Activated naive CD4-positive, alpha-beta T cell treated with anti-CD3 and anti-CD28 coated beads, Interleukin-2, amount 50 U/mL, for 24 hours (primary cell): ENCODE data around the gene ERN1.
"Not testable (repeated sequence)": the region's sequence is repeated elsewhere in the genome, so short reads cannot be mapped to it uniquely, and the experiment has no call there.

Experiments
- H3K27ac Mint-ChIP-seq: one replicate; pipeline ENCODE4 v1.8.0; 2021; ENCODE audit warnings: mild to moderate bottlenecking, mixed read lengths
- H3K27me3 Mint-ChIP-seq: one replicate; pipeline ENCODE4 v1.8.0; 2021; ENCODE audit warnings: mixed read lengths
- H3K36me3 Mint-ChIP-seq: one replicate; pipeline ENCODE4 v1.8.0; 2021; ENCODE audit warnings: mixed read lengths
- H3K4me1 Mint-ChIP-seq: one replicate; pipeline ENCODE4 v1.8.0; 2021; ENCODE audit warnings: mixed read lengths
- H3K4me3 Mint-ChIP-seq: one replicate; pipeline ENCODE4 v1.8.0; 2021; ENCODE audit warnings: mild to moderate bottlenecking, mixed read lengths
- H3K9me3 Mint-ChIP-seq: one replicate; pipeline ENCODE4 v1.8.0; 2021; ENCODE audit warnings: mixed read lengths

ERN1 gene

DNA sequence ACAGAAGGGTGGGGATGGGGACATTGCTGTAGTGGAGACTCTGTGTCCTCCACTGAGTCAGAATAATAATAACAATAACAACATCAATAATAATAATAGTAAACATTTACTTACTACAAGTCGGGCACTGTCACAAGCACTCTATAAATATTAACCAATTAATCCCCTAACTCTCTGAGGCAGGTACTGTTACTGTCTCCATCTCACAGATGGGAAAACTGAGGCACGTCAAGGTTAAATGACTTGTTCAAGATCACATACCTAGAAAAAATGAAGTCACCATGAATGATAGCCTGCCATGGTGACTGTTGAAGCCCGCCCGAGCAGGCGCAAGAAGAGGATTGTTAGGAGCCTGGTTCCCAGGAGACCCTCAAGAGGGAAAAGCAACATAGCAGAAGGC, 121.6 kb downstream of the ERN1 start:
- Mint-ChIP-seq H3K27ac (no peak overlapping the region), H3K4me1 (peaks cover 72% of the 10 kb centered on the region)

GRCh38 chr17:64007838-64008282, 122.1 kb downstream of the ERN1 start:
- peaks cover 67% of the 10 kb centered on the region for H3K4me1 Mint-ChIP-seq
- H3K27ac Mint-ChIP-seq = peak overlapping the region; percentile 35
- no peak overlapping the region for H3K4me3 Mint-ChIP-seq
- no peaks in the 10 kb centered on the region for H3K27me3 Mint-ChIP-seq
- H3K36me3 Mint-ChIP-seq = peaks cover 19% of the 10 kb centered on the region
- no peaks in the 10 kb centered on the region for H3K9me3 Mint-ChIP-seq

More for the DNA sequence above, 121.6 kb downstream of the ERN1 start:
- Mint-ChIP-seq H3K4me3 (no peak overlapping the region), H3K9me3 (no peaks in the 10 kb centered on the region), H3K36me3 (peaks cover 19% of the 10 kb centered on the region), H3K27me3 (no peaks in the 10 kb centered on the region)

GRCh38 chr17:64007089-64007837, 122.7 kb downstream of the ERN1 start:
- not testable (repeated sequence) for H3K9me3 Mint-ChIP-seq, H3K27me3 Mint-ChIP-seq, H3K4me3 Mint-ChIP-seq
- peak overlapping the region; percentile 81 for H3K27ac Mint-ChIP-seq
- H3K36me3 Mint-ChIP-seq = peaks cover 19% of the 10 kb centered on the region
- peaks cover 61% of the 10 kb centered on the region for H3K4me1 Mint-ChIP-seq

DNA sequence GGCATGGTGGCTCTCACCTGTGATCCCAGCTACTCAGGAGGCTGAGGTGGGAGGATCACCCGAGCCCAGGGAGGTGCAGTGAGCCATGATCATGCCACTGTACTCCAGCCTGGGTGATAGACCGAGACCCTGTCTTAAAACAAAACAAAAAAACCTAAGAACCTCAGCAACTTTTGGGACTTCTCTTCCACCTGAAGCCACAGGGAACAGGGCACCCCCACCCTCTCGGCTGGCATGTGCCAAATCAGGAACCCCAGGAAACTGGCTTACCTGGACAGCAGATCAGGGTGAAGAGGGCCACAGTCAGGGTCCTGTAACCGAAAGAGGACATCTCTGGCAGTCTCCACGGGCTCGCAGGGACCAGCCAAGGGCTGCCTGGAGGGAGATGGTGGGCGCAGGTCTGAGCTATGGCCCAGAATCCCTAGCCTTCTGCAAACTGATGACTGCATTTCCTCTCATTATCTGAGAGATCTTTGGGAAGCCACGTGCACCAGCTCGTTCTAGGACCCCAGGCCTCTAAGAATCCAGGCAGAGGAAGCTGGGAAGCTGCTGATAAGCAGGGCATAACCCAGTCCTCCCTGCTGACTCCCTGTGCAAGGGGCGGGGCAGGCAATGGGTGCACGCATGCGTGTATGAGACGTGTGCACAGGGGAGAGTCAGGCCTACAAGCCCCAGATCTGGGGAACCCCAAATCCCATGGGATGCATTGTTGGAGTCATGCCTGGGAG, 123.4 kb downstream of the ERN1 start:
- Mint-ChIP-seq H3K36me3 (peaks cover 14% of the 10 kb centered on the region), H3K27me3 (no peaks in the 10 kb centered on the region), H3K4me3 (no peak overlapping the region), H3K27ac (no peak overlapping the region), H3K9me3 (no peaks in the 10 kb centered on the region), H3K4me1 (peaks cover 55% of the 10 kb centered on the region)

DNA sequence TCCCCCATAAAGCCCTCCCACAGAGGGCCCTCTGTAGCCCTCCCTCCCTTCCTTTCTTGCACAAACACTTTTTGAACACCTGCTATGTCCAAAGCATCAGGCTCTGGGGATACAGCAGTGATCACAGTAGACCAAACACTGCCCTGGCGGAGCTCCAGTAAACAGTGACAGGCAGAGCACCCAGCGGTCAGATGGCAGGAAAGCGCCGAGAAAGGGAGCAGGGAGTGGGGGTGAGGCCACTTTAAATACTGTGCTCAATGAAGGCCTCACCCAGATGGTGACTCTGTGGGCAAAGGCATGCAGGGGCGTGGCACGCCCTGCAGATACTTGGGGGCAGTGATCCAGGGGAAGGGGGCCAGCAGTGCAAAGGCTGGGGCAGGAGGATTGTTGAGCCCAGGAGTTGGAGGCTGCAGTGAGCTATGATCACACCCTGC, 124.2 kb downstream of the ERN1 start:
- H3K4me1 Mint-ChIP-seq = peaks cover 48% of the 10 kb centered on the region

DNA sequence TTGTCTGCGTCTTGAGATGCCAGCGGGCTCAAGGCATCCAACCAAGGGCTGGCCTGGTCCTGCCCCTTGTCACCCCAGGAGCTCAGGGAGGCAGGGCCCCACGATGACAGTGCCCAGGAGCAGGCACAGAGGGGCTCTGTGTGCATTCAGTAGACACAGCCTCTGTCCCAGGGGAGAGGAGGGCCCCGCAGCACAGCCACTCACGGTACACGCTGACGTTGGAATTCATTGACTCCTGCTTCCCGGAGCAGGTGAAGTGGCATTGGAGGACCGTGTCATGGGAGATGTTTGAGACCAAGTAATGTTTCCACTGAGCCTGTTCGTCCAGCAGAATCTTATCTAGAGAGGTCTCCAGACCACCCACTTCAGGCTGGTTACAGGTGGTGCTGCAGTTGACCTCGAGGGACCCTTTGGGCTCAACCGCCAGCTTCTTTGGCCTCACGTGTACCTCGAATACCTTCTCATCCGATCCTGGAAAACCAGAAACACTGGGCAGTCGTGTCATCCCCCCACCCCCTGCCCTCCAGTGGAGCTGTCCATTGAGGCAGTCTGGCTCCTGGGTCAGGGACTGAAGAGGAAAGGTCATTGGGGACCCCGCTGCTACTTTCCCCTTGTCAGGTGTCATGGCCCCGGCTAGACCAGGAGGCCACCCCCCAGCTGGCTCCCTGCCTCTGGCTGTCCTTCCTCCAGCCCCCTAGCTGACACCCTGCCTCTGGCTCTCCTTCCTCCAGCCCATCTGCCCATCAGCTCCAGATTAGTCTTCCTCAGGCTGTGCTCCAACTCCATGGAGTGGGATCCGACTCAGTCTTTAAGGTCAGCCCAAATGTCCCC, 124.8 kb downstream of the ERN1 start:
- H3K36me3 Mint-ChIP-seq = peaks cover 7% of the 10 kb centered on the region
- H3K9me3 Mint-ChIP-seq = no peaks in the 10 kb centered on the region
- H3K4me3 Mint-ChIP-seq = no peak overlapping the region
- H3K27ac Mint-ChIP-seq = peak overlapping the region; percentile 70
- no peaks in the 10 kb centered on the region for H3K27me3 Mint-ChIP-seq
- H3K4me1 Mint-ChIP-seq = peaks cover 41% of the 10 kb centered on the region

More for the DNA sequence above, 124.2 kb downstream of the ERN1 start:
- Mint-ChIP-seq H3K4me3 (no peak overlapping the region), H3K9me3 (no peaks in the 10 kb centered on the region), H3K27me3 (no peaks in the 10 kb centered on the region), H3K36me3 (peaks cover 9% of the 10 kb centered on the region), H3K27ac (peak overlapping the region; percentile 70)

DNA sequence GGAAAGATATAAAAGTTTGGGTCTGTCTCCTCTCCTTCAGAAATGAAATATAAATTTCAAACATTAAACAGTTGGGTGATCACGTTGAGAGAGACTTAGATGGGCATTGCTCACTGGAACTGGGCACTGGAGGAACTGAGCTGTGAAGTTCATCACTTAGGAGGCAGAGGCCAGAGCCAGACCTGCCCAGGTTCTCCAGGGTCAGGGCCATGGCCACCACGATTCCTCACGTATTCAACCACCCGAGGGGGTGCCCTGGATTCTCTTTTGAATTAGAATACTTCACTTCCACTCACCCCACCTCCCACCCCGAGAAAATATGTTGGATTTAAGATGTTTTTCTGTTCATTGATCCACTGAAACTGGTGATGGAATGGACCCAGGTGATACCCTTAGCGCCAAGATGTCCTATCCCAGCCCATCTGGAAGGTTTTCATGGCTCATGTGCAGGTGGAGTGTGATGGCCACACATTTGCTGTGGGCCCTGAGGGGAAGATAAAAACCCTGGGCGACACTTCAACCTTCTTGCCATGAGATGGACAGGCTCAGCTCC, 125.7 kb downstream of the ERN1 start:
- H3K9me3 Mint-ChIP-seq = no peaks in the 10 kb centered on the region
- H3K36me3 Mint-ChIP-seq = peaks cover 5% of the 10 kb centered on the region
- no peak overlapping the region for H3K27ac Mint-ChIP-seq
- H3K4me1 Mint-ChIP-seq = peaks cover 39% of the 10 kb centered on the region
- H3K4me3 Mint-ChIP-seq = no peak overlapping the region
- H3K27me3 Mint-ChIP-seq = no peaks in the 10 kb centered on the region

DNA sequence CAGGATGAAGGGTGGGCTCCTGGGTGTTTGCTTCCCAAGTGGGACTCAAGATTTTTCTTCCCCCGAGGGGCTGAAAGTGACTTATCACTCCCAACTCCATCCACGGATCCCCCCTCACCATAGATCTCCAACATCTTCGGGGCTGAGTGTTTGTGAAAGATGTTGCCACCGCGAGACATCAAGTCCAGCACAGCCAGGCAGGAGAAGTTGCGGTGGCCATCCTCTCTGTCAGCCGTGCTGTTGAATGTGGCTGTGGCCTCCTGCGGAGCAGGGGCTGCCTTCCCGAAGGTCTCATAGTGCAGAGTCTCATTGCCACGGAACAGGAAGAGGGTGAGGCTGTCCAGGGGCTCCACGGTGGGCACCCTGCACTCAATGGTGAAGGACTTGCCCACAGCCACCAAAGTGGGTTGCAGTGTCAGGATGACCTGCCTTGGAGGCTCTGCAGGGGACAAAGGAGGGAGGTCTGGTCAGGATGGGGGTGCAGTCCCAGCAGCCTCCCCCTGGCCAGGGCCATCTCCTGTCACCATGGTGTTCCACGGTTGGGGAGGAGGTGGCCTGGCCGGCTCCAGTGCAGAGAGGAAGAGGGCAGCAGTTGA, 126.3 kb downstream of the ERN1 start:
- no peak overlapping the region for H3K27ac Mint-ChIP-seq
- H3K9me3 Mint-ChIP-seq = no peaks in the 10 kb centered on the region
- peaks cover 5% of the 10 kb centered on the region for H3K36me3 Mint-ChIP-seq
- H3K4me1 Mint-ChIP-seq = peaks cover 38% of the 10 kb centered on the region
- no peak overlapping the region for H3K4me3 Mint-ChIP-seq
- no peaks in the 10 kb centered on the region for H3K27me3 Mint-ChIP-seq

GRCh38 chr17:64002658-64003525, 127.1 kb downstream of the ERN1 start:
- no peaks in the 10 kb centered on the region for H3K9me3 Mint-ChIP-seq
- H3K27me3 Mint-ChIP-seq = no peaks in the 10 kb centered on the region
- no peak overlapping the region for H3K4me3 Mint-ChIP-seq
- no peak overlapping the region for H3K27ac Mint-ChIP-seq
- H3K36me3 Mint-ChIP-seq = peaks cover 5% of the 10 kb centered on the region
- peaks cover 35% of the 10 kb centered on the region for H3K4me1 Mint-ChIP-seq

- Mint-ChIP-seq H3K27me3 (no peaks in the 10 kb centered on the region), H3K36me3 (peaks cover 5% of the 10 kb centered on the region), H3K27ac (no peak overlapping the region), H3K9me3 (no peaks in the 10 kb centered on the region), H3K4me3 (no peak overlapping the region), H3K4me1 (peaks cover 35% of the 10 kb centered on the region)
Measured at GRCh38 chr17:64001763-64002529, 128.0 kb downstream of the ERN1 start.

DNA sequence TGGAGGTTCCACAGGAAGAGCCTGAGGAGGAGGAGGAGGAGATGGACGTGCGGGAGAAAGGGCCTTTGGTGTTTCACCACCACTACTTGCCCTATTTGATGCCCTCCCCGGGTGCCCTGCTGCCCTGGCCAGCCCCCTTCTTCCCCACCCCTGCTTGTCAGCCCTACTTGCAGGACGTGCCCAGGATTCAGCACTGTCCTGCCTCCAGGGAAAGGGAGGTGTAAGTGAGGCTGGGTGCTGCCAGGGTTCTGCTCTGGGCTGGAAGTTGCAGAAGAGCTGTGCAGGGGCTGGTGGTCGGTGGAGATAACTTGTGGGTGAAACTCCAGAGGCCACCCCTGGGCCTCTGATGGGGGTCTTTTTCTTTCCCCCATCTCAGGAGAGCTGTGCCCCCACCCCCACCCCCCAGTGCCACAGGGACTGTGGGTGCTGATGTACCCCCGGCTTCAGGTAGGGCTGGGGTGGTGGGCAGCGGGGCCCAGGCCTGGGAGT, 128.8 kb downstream of the ERN1 start:
- H3K36me3 Mint-ChIP-seq = peaks cover 5% of the 10 kb centered on the region
- H3K4me1 Mint-ChIP-seq = peaks cover 30% of the 10 kb centered on the region
- no peak overlapping the region for H3K27ac Mint-ChIP-seq
- no peak overlapping the region for H3K4me3 Mint-ChIP-seq
- no peaks in the 10 kb centered on the region for H3K9me3 Mint-ChIP-seq
- no peaks in the 10 kb centered on the region for H3K27me3 Mint-ChIP-seq

GRCh38 chr17:63999680-64000531, 130.0 kb downstream of the ERN1 start:
- Mint-ChIP-seq H3K27me3 (no peaks in the 10 kb centered on the region), H3K4me1 (peaks cover 30% of the 10 kb centered on the region), H3K9me3 (no peaks in the 10 kb centered on the region), H3K27ac (peak overlapping the region; percentile 8), H3K36me3 (peaks cover 5% of the 10 kb centered on the region), H3K4me3 (peak overlapping the region; percentile 51)
